ENCODE data around the gene ERFE. TPM values are rescaled to one million over a fixed set of nuclear protein-coding genes. Genes with fewer than 3 reads are reported as not detected.

Gene ERFE
- polyA plus RNA-seq, 1 of the 3 experiments (the other 2 are of a cell fraction), result 1.3 TPM

DNA sequence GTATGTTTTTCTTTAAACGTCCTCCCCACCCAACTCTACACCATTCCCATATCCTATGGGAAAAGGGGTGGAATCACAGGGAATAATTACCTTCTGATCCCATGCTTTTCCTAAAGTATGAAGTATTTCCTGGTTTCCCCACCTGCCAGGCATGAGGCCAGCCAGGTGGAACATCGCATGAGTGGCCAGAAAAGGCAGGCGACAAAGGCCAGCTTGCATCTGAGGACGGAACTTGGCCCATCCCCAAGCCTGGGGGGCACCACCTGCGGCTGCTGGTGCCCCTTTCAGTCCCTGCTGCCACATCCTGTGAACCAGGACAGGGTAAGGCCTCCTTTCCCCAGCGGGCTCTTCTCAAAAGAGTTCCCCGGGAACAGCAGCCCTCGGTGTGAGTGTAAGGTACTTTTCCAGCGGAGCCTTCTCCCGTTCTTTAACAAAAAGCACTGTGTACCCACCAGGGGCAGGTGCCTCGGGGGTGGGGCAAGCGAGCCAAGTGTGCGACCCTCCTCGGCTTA is 1.2 kb upstream of the ERFE start:
- TF ChIP-seq RXRA (IDR thresholded peaks at IDR 0.05; ENCODE audit: borderline replicate concordance, low read depth), result no peak
- TF ChIP-seq FOXJ3 (CRISPR knock-in tag; IDR thresholded peaks at IDR 0.05), result no peak
- TF ChIP-seq ELF1 (IDR thresholded peaks at IDR 0.05), result no peak
- TF ChIP-seq SMC3 (IDR thresholded peaks at IDR 0.05; ENCODE audit: low read depth, low read length), result no peak
- no peak for TF ChIP-seq NFIC (IDR thresholded peaks at IDR 0.05; ENCODE audit: borderline replicate concordance)
- TF ChIP-seq CHD2 (IDR thresholded peaks at IDR 0.05; ENCODE audit: low read length, partially characterized antibody), result no peak
- no peak for TF ChIP-seq JUND (IDR thresholded peaks at IDR 0.05)
- no peak for TF ChIP-seq TAF1 (IDR thresholded peaks at IDR 0.05; ENCODE audit: borderline replicate concordance, low read depth, low read length)
- TF ChIP-seq MEF2A (IDR thresholded peaks at IDR 0.05; ENCODE audit: borderline replicate concordance, low read depth), result no peak
- TF ChIP-seq, protein P1, sequence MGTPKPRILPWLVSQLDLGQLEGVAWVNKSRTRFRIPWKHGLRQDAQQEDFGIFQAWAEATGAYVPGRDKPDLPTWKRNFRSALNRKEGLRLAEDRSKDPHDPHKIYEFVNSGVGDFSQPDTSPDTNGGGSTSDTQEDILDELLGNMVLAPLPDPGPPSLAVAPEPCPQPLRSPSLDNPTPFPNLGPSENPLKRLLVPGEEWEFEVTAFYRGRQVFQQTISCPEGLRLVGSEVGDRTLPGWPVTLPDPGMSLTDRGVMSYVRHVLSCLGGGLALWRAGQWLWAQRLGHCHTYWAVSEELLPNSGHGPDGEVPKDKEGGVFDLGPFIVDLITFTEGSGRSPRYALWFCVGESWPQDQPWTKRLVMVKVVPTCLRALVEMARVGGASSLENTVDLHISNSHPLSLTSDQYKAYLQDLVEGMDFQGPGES (IDR thresholded peaks at IDR 0.05; ENCODE audit: low read depth, low read length), result no peak
- TF ChIP-seq SIN3A (IDR thresholded peaks at IDR 0.05; ENCODE audit: borderline replicate concordance, low read depth, low read length), result no peak
- TF ChIP-seq MXI1 (IDR thresholded peaks at IDR 0.05; ENCODE audit: low read depth, low read length), result no peak
- Histone ChIP-seq H3K27ac (ENCODE audit: low read depth in 2 of 2, low read length in 1 of 2) (no peak overlapping the region), H3F3A (replicated peaks; ENCODE audit: insufficient read depth) (no peaks in the 10 kb centered on the region), H3K4me2 (no peak overlapping the region), H4K20me1 (ENCODE audit: insufficient read depth) (no peaks in the 10 kb centered on the region), H3K27me3 (ENCODE audit: insufficient read depth) (no peaks in the 10 kb centered on the region), H3K79me2 (ENCODE audit: insufficient read depth) (no peaks in the 10 kb centered on the region), H2AFZ (ENCODE audit: low read depth) (no peak overlapping the region), H3K4me3 (ENCODE audit: low read depth in 2 of 2, low read length in 1 of 2) (no peak overlapping the region), H3K4me1 (ENCODE audit: control insufficient read depth in 1 of 2, insufficient read depth in 2 of 2, low read depth in 1 of 2, low read length in 1 of 2) (peaks cover 0 to 2% of the 10 kb centered on the region in 2 experiments; a peak in 1 of 4 replicates), H3K9me3 (no peaks in the 10 kb centered on the region), H3K9me2 (no peaks in the 10 kb centered on the region), H3K9ac (no peak overlapping the region), H3K36me3 (replicated peaks in 1 of 2; ENCODE audit: control insufficient read depth in 1 of 2, insufficient read depth in 2 of 2, low read length in 1 of 2) (no peaks in the 10 kb centered on the region)
- ChIA-PET CTCF (no interaction called here), POLR2A (no interaction called here)
- no peak for DNase-seq
- 81% methylated on average over 14 of the region's 14 CpGs for whole genome bisulfite sequencing (ENCODE audit: low lambda C conversion rate)

GRCh38 chr2:238158018-238158508 is 707 bp upstream of the ERFE start:
- Histone ChIP-seq H3K9ac (no peak overlapping the region), H3K27ac (ENCODE audit: low read depth in 2 of 2, low read length in 1 of 2) (no peak overlapping the region), H3K36me3 (replicated peaks in 1 of 2; ENCODE audit: control insufficient read depth in 1 of 2, insufficient read depth in 2 of 2, low read length in 1 of 2) (no peaks in the 10 kb centered on the region), H3K9me2 (no peaks in the 10 kb centered on the region), H4K20me1 (ENCODE audit: insufficient read depth) (no peaks in the 10 kb centered on the region), H3K4me3 (ENCODE audit: low read depth in 2 of 2, low read length in 1 of 2) (no peak overlapping the region), H3K4me2 (no peak overlapping the region), H3F3A (replicated peaks; ENCODE audit: insufficient read depth) (no peaks in the 10 kb centered on the region), H3K4me1 (ENCODE audit: control insufficient read depth in 1 of 2, insufficient read depth in 2 of 2, low read depth in 1 of 2, low read length in 1 of 2) (peaks cover 2 to 4% of the 10 kb centered on the region in 2 experiments; a peak in 1 of 4 replicates), H3K27me3 (ENCODE audit: insufficient read depth) (no peaks in the 10 kb centered on the region), H2AFZ (ENCODE audit: low read depth) (no peak overlapping the region), H3K9me3 (no peaks in the 10 kb centered on the region), H3K79me2 (ENCODE audit: insufficient read depth) (no peaks in the 10 kb centered on the region)
- CTCF ChIA-PET, result no interaction called here
- 94% methylated on average over 13 of the region's 21 CpGs for WGBS (ENCODE audit: low lambda C conversion rate)
- no peak for DNase-seq
- TF ChIP-seq, protein P2, sequence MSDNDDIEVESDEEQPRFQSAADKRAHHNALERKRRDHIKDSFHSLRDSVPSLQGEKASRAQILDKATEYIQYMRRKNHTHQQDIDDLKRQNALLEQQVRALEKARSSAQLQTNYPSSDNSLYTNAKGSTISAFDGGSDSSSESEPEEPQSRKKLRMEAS (IDR thresholded peaks at IDR 0.05; ENCODE audit: low read depth), result no peak
- TF ChIP-seq YY1 (IDR thresholded peaks at IDR 0.05; ENCODE audit: low read depth), result no peak
- TF ChIP-seq EZH2phosphoT487 (IDR thresholded peaks at IDR 0.05; ENCODE audit: borderline replicate concordance, low read depth), result no peak
- no peak for TF ChIP-seq TEAD4 (IDR thresholded peaks at IDR 0.05; ENCODE audit: borderline replicate concordance, insufficient read depth)
- TF ChIP-seq JUND (IDR thresholded peaks at IDR 0.05), result no peak
- TF ChIP-seq ZBTB33 (IDR thresholded peaks at IDR 0.05; ENCODE audit: borderline replicate concordance, low read depth), result no peak
- TF ChIP-seq RCOR1 (IDR thresholded peaks at IDR 0.05; ENCODE audit: low read length), result no peak
- no peak for TF ChIP-seq EP300 (IDR thresholded peaks at IDR 0.05; ENCODE audit: borderline replicate concordance in 1 of 2, low read depth in 1 of 2, low read length in 1 of 2)
- no peak for TF ChIP-seq TCF12 (IDR thresholded peaks at IDR 0.05)
- POLR2A ChIA-PET, result no interaction called here
